Panc1 (cell line): ENCODE measurements around the gene RAPGEF5. TPM values are rescaled to one million over a fixed set of nuclear protein-coding genes. Genes with fewer than 3 reads are reported as not detected.

ENCODE experiments used
- ATAC-seq: fragments of 200-7000 bp; cut with Tn5 transposase; 2 replicates; pipeline ENCODE4 v1.9.1; 2020; ENCODE audit warnings: mild to moderate bottlenecking, moderate library complexity
- BruUV-seq: library from RNA; stranded (reverse); fragments of 400-500 nt; replicated peaks from 2 replicates; lab custom pipeline; 2021; lab: Mats Ljungman, UMichigan
- CTCF ChIA-PET: fragments of 300-600 bp; sonication (Branson Sonifier 250); formaldehyde crosslinking; loops from one replicate; lab custom pipeline; 2022; ENCODE audit warnings: antibody characterized with exemption; lab: Charles Lee
- POLR2A ChIA-PET: fragments of 300-600 bp; sonication (Branson Sonifier 250); formaldehyde crosslinking; loops from one replicate; lab custom pipeline; 2022; ENCODE audit warnings: antibody characterized with exemption; lab: Charles Lee
- DNase-seq: peaks from one replicate; pipeline ENCODE4 v3.0.0-alpha.2; 2010; ENCODE audit warnings: low read depth, low spot score
- H3K27ac ChIP-seq: 2 replicates; pipeline ENCODE4 v1.5.1; 2011; ENCODE audit warnings: mild to moderate bottlenecking, low read length, inconsistent platforms
- H3K27me3 ChIP-seq: fragments of 200-500 bp; sonication (Bioruptor generic); 2 replicates; pipeline ENCODE4 v1.6.0; 2014; ENCODE audit warnings: low read length, inconsistent platforms; ENCODE audit not compliant: control insufficient read depth, insufficient read depth
- H3K36me3 ChIP-seq: fragments of 200-500 bp; sonication (Bioruptor generic); 2 replicates; pipeline ENCODE4 v1.5.1; 2014; ENCODE audit warnings: inconsistent platforms, mild to moderate bottlenecking, low read length, moderate library complexity; ENCODE audit not compliant: control insufficient read depth, insufficient read depth
- H3K4me1 ChIP-seq: 2 replicates; pipeline ENCODE4 v1.5.1; 2011; ENCODE audit warnings: inconsistent platforms, mild to moderate bottlenecking, low read length, moderate library complexity; ENCODE audit not compliant: control insufficient read depth, insufficient read depth
- H3K4me3 ChIP-seq, 2 experiments: 2 replicates each; pipeline ENCODE4 v1.5.1; 2011 to 2012; ENCODE audit warnings: low read depth in 2 of 2, low read length in 2 of 2, mild to moderate bottlenecking in 2 of 2, inconsistent platforms in 1 of 2, moderate library complexity in 1 of 2
- H3K9me3 ChIP-seq: fragments of 200-500 bp; sonication (Bioruptor generic); 2 replicates; pipeline ENCODE4 v1.5.1; 2014; ENCODE audit warnings: low read depth, mild to moderate bottlenecking, inconsistent platforms, low read length, moderate library complexity; ENCODE audit not compliant: control insufficient read depth, insufficient read depth
- CTCF ChIP-seq: fragments of 450-650 bp; IDR thresholded peaks from 2 replicates; pipeline ENCODE4 v1.5.1; 2017; ENCODE audit warnings: mild to moderate bottlenecking
- POLR2AphosphoS5 ChIP-seq: IDR thresholded peaks from 2 replicates; pipeline ENCODE4 v1.6.1; 2012; ENCODE audit warnings: mild to moderate bottlenecking, low read depth, low read length, moderate library complexity
- REST ChIP-seq, 2 experiments: IDR thresholded peaks; 2 replicates each; pipeline ENCODE4 v1.6.1; 2011 to 2012; ENCODE audit warnings: low read depth in 2 of 2, control low read depth in 1 of 2, low read length in 1 of 2, mild to moderate bottlenecking in 1 of 2, moderate library complexity in 1 of 2; ENCODE audit not compliant: insufficient read depth in 1 of 2
- SIN3A ChIP-seq: IDR thresholded peaks from 2 replicates; pipeline ENCODE4 v1.6.1; 2012; ENCODE audit warnings: low read depth, mild to moderate bottlenecking, low read length, moderate library complexity, borderline replicate concordance; ENCODE audit not compliant: insufficient read depth
- TCF7L2 ChIP-seq: IDR thresholded peaks from 2 replicates; pipeline ENCODE4 v1.6.1; 2011; ENCODE audit warnings: mild to moderate bottlenecking, low read depth, low read length, inconsistent platforms
- in situ Hi-C: cut with HindIII; loops from 2 replicates; pipeline ENCODE4 v1.10.0; 2016; ENCODE audit warnings: low sequenced_read_pairs, low pct_unique_long_range_greater_than_20kb
- intact Hi-C: fragments of 100-400 bp; cut with micrococcal nuclease; formaldehyde crosslinking; loops from one replicate; pipeline ENCODE4 v1.10.0; 2022; ENCODE audit not compliant: unreplicated experiment
- total RNA-seq: library from RNA; stranded (reverse); gene quantifications from one replicate; pipeline ENCODE4 v1.2.1, GENCODE V29; 2021; ENCODE audit not compliant: unreplicated experiment

Gene RAPGEF5
- total RNA-seq, 1 experiment from 2014 or later, result 1.4 TPM

DNA sequence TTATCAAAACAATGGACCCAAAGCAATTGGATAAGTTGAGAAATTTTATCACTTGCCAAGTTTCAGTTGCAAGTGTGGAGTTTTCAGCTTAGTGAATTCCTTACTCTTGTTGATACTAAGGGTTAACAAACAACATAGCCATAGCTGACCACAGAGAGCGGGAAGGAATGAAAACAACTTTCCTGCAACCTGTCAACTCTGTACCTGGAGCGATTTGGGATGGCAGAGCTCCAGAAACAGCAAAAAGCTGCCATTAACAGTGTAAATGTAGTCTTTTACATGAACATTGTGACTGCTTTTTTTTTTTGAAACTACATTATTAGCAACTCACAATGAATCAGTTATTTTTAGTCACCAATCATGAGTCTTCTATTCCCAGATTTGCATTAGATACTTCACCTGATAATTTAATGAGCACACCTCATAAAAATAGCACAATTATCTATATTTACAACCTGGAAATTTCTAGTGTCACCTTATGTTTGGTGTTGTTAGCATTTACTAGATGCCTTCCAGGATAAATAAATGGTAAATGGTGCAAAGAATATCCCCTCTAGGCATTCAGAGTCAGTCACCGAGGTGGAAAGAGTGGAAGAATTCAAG is 47.6 kb upstream of the RAPGEF5 start:
- intact Hi-C loops, result no loop called here
- Histone ChIP-seq H3K36me3 (no peaks in the 10 kb centered on the region), H3K27ac (no peak overlapping the region), H3K4me3 (no peak overlapping the region), H3K27me3 (no peaks in the 10 kb centered on the region), H3K4me1 (no peaks in the 10 kb centered on the region), H3K9me3 (no peaks in the 10 kb centered on the region)
- CTCF ChIA-PET, result no interaction called here
- DNase-seq (no peak), ATAC-seq (no peak)
- POLR2A ChIA-PET, result no interaction called here
- in situ Hi-C loops, result no loop called here
- BruUV-seq, result no TSS peak
- no peak for TF ChIP-seq CTCF
- TF ChIP-seq TCF7L2, result no peak
- TF ChIP-seq REST (IDR thresholded peaks at IDR 0.05; ENCODE audit: insufficient read depth in 1 of 2, low read depth in 2 of 2, low read length in 1 of 2), result no peak
- no peak for TF ChIP-seq SIN3A
- no peak for TF ChIP-seq POLR2AphosphoS5

DNA sequence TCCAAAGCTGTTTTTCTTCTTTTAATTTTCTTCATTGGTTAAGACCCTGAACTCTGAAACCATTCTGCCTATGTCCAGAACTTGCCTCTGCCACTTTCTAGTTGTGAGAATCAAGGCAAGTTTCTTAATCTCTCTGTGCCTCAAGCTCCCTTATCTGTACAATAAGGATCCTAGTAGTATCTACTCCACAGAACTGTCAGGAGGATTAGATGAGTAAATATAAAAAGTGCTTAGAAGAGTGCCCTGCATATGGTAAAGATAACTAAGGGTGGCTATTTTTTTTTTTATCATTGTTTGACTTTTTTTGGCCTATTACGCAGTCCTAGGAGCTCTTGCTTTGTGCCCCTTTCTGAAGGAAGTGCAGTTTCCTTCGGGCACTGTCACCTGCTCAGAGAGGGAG is 46.4 kb upstream of the RAPGEF5 start:
- POLR2A ChIA-PET, result no interaction called here
- ATAC-seq (no peak), DNase-seq (no peak)
- no peak for TF ChIP-seq TCF7L2
- TF ChIP-seq POLR2AphosphoS5, result no peak
- TF ChIP-seq SIN3A, result no peak
- TF ChIP-seq CTCF, result no peak
- TF ChIP-seq REST (IDR thresholded peaks at IDR 0.05; ENCODE audit: insufficient read depth in 1 of 2, low read depth in 2 of 2, low read length in 1 of 2), result no peak
- H3K9me3 ChIP-seq, result no peaks in the 10 kb centered on the region
- no peak overlapping the region for H3K4me3 ChIP-seq
- in situ Hi-C loops (no loop called here), intact Hi-C loops (no loop called here)
- no peaks in the 10 kb centered on the region for H3K4me1 ChIP-seq
- no peaks in the 10 kb centered on the region for H3K27me3 ChIP-seq
- no peak overlapping the region for H3K27ac ChIP-seq
- BruUV-seq, result no TSS peak
- no peaks in the 10 kb centered on the region for H3K36me3 ChIP-seq
- CTCF ChIA-PET, result no interaction called here
